HepG2 (cell line): Measurements from ENCODE around the gene ICAM2.

Source experiments
- CERS6 ChIP-seq: sonication (generic); formaldehyde crosslinking; IDR thresholded peaks from 2 replicates; pipeline ENCODE4 v1.5.0; 2020; ENCODE audit warnings: missing genetic modification reagents
- CREM ChIP-seq, 2 experiments: sonication (generic) in 1 of 2; formaldehyde crosslinking in 1 of 2; IDR thresholded peaks; 2 replicates each; pipeline versions ENCODE4 v1.4.0 to v1.6.1; 2016 to 2020; ENCODE audit warnings: antibody characterized with exemption in 1 of 2, mild to moderate bottlenecking in 1 of 2, missing genetic modification reagents in 1 of 2
- SAP130 ChIP-seq: IDR thresholded peaks from 2 replicates; pipeline ENCODE4 v1.6.1; 2016; ENCODE audit warnings: low read depth
- SMAD9 ChIP-seq: sonication (generic); formaldehyde crosslinking; IDR thresholded peaks from 2 replicates; pipeline ENCODE4 v1.5.1; 2020; ENCODE audit warnings: mild to moderate bottlenecking, missing genetic modification reagents
- TOE1 ChIP-seq: sonication (generic); formaldehyde crosslinking; IDR thresholded peaks from 2 replicates; pipeline ENCODE4 v1.4.0; 2020; ENCODE audit warnings: mild to moderate bottlenecking, missing genetic modification reagents
- U2AF1 ChIP-seq: fragments of 200-400 bp; formaldehyde crosslinking; optimal IDR thresholded peaks from 2 replicates; pipeline ENCODE3; 2017; ENCODE audit warnings: mild to moderate bottlenecking, low read depth, low read length
- ZNF230 ChIP-seq: sonication (generic); formaldehyde crosslinking; IDR thresholded peaks from 2 replicates; pipeline ENCODE4 v1.4.0; 2020; ENCODE audit warnings: mild to moderate bottlenecking, missing genetic modification reagents
- ZNF597 ChIP-seq: sonication (generic); formaldehyde crosslinking; IDR thresholded peaks from 2 replicates; pipeline ENCODE4 v1.5.0; 2020; ENCODE audit warnings: missing genetic modification reagents
- TF ChIP-seq, protein P1 (sequence below): sonication (generic); formaldehyde crosslinking; IDR thresholded peaks from 2 replicates; pipeline ENCODE4 v1.5.0; 2020; ENCODE audit warnings: mild to moderate bottlenecking, missing genetic modification reagents, moderate library complexity

DNA sequence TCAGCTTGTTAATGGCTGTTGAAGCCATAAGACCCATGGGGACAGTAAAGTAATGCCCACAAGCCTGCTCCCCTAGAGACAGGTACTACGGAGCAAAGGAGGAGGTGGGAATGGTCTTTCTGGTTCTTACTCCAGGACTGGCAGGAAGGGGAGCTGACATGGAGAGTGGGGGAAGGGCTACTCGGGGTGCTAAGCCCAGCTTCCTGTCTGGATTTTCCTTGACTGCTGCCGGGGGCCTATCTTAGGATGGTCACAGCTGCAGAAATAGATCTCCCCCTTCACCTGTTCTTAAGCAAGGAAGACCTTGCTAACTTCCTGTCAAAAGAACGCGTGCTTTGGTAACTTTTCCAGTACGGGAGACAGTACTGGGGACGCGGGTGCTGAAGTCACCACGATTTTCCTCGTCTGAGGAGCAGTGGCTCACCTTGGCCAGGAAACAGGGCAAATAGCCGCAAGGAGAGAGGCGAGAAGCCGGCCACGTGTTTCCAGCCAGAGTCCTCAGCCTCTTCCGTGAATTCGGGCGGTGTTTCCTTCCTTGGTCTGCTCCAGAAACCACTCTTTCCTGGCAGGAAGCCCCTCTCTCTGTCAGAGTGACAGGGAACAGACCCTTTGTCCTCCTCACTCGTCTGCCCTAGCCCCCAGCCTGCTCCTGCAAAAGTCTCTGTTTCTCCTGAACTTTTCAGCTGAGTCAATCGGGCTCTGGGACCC lies 22.9 kb downstream of the ICAM2 start:
- TF ChIP-seq TOE1 (CRISPR knock-in tag) (no peak), SAP130 (no peak), CREM (IDR thresholded peaks at IDR 0.05) (no peak), CREM (CRISPR knock-in tag; IDR thresholded peaks at IDR 0.05) (no peak), CERS6 (CRISPR knock-in tag) (no peak), SMAD9 (CRISPR knock-in tag) (no peak), ZNF230 (no peak), ZNF597 (CRISPR knock-in tag) (no peak), U2AF1 (no peak)
- TF ChIP-seq, protein P1, sequence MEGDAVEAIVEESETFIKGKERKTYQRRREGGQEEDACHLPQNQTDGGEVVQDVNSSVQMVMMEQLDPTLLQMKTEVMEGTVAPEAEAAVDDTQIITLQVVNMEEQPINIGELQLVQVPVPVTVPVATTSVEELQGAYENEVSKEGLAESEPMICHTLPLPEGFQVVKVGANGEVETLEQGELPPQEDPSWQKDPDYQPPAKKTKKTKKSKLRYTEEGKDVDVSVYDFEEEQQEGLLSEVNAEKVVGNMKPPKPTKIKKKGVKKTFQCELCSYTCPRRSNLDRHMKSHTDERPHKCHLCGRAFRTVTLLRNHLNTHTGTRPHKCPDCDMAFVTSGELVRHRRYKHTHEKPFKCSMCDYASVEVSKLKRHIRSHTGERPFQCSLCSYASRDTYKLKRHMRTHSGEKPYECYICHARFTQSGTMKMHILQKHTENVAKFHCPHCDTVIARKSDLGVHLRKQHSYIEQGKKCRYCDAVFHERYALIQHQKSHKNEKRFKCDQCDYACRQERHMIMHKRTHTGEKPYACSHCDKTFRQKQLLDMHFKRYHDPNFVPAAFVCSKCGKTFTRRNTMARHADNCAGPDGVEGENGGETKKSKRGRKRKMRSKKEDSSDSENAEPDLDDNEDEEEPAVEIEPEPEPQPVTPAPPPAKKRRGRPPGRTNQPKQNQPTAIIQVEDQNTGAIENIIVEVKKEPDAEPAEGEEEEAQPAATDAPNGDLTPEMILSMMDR (CRISPR knock-in tag), result no peak
